Large intestine (tissue), 12 donors: ENCODE results near the gene C2CD4B. TPM values are rescaled to one million over a fixed set of nuclear protein-coding genes. Genes with fewer than 3 reads are reported as not detected.
A peak's percentile ranks its signal among the peaks of the same experiment; 100 is the strongest.

Source experiments
- DNase-seq, 2 donors: peaks; one replicate each; pipeline versions ENCODE4 v3.0.0 to v3.0.0-alpha.2; 2013
- H3K27ac ChIP-seq: one replicate; pipeline ENCODE4 v1.5.1; 2013; ENCODE audit warnings: low read length
- H3K27me3 ChIP-seq: 2 replicates; pipeline ENCODE4 v1.6.1; 2013; ENCODE audit warnings: low read length; ENCODE audit not compliant: control insufficient read depth, insufficient read depth
- H3K36me3 ChIP-seq: 2 replicates; pipeline ENCODE4 v1.6.1; 2013; ENCODE audit warnings: low read length; ENCODE audit not compliant: control insufficient read depth, insufficient read depth
- H3K4me1 ChIP-seq: one replicate; pipeline ENCODE4 v1.6.1; 2013; ENCODE audit warnings: low read length; ENCODE audit not compliant: control insufficient read depth, insufficient read depth
- H3K4me3 ChIP-seq: one replicate; pipeline ENCODE4 v1.5.1; 2013; ENCODE audit warnings: low read length
- H3K9me3 ChIP-seq: one replicate; pipeline ENCODE4 v1.6.1; 2013; ENCODE audit warnings: mild to moderate bottlenecking, low read depth, low read length, moderate library complexity; ENCODE audit not compliant: control insufficient read depth
- WGBS: methylation state at CpG from one replicate; pipeline ENCODE4 v1.1.5; 2013; ENCODE audit warnings: low lambda C conversion rate; ENCODE audit not compliant: insufficient coverage; 5-methylcytosine and 5-hydroxymethylcytosine counted together
- long read RNA-seq, 11 donors: transcript quantifications; one replicate each; lab custom pipeline, GENCODE V29; 2026
- polyA plus RNA-seq: library from polyadenylated mRNA; unstranded; fragments of 120-200 nt; gene quantifications from one replicate; pipeline ENCODE4 v1.2.1, GENCODE V29; 2013

The C2CD4B gene
- 2.4 TPM for polyA plus RNA-seq
- long read RNA-seq, donor 1, partial matches to known transcripts, result 0 of 1 reads
- long read RNA-seq, donor 1, other reads (novel, unspliced or antisense), result 0 of 1 reads
- long read RNA-seq, donor 2, result 0 reads
- long read RNA-seq, donor 3, result 0 reads
- long read RNA-seq, donor 4, result 0 reads
- long read RNA-seq, donor 5, result 0 reads
- long read RNA-seq, donor 6, result 0 reads
- long read RNA-seq, donor 7, partial matches to known transcripts, result 0 of 3 reads
- long read RNA-seq, donor 7, other reads (novel, unspliced or antisense), result 0 of 3 reads
- long read RNA-seq, donor 8, partial matches to known transcripts, result 0 of 2 reads
- long read RNA-seq, donor 8, other reads (novel, unspliced or antisense), result 0 of 2 reads
- long read RNA-seq, donor 9, partial matches to known transcripts, result 0 of 1 reads
- long read RNA-seq, donor 9, other reads (novel, unspliced or antisense), result 0 of 1 reads
- long read RNA-seq, donor 10, partial matches to known transcripts, result 0 of 2 reads
- long read RNA-seq, donor 10, other reads (novel, unspliced or antisense), result 0 of 2 reads
- long read RNA-seq, donor 11, partial matches to known transcripts, result 0 of 1 reads
- long read RNA-seq, donor 11, other reads (novel, unspliced or antisense), result 0 of 1 reads

GRCh38 chr15:62165104-62165792 is at the start of gene C2CD4B:
C2CD4B (minus strand) TSS chr15:62165285; CDS start chr15:62164984, 301 bp downstream.
- Histone ChIP-seq H3K27me3 (peaks cover 45% of the 10 kb centered on the region), H3K36me3 (no peaks in the 10 kb centered on the region), H3K27ac (no peak within 1 kb of the TSS), H3K9me3 (peaks cover 5% of the 10 kb centered on the region), H3K4me1 (peaks cover 3% of the 10 kb centered on the region), H3K4me3 (peak within 1 kb of the TSS; percentile 37)
- 90% methylated on average over 2 of the region's 34 CpGs for WGBS
- DNase-seq, result peak; percentile 32 to 64

- peaks cover 13% of the 10 kb centered on the region for H3K9me3 ChIP-seq
- H3K27me3 ChIP-seq, result no peaks in the 10 kb centered on the region
- no peaks in the 10 kb centered on the region for H3K36me3 ChIP-seq
- H3K4me3 ChIP-seq, result no peak overlapping the region
- H3K4me1 ChIP-seq, result peaks cover 6% of the 10 kb centered on the region
- DNase-seq, result no peak
- WGBS, result no CpG with 5 or more reads among the region's 4 CpGs
- no peak overlapping the region for H3K27ac ChIP-seq
These were observed 47.7 kb upstream of the C2CD4B start for GRCh38 chr15:62212741-62213140.

- H3K36me3 ChIP-seq, result no peaks in the 10 kb centered on the region
- H3K27me3 ChIP-seq, result no peaks in the 10 kb centered on the region
- no peak overlapping the region for H3K27ac ChIP-seq
- no peak for DNase-seq
- peaks cover 6% of the 10 kb centered on the region for H3K4me1 ChIP-seq
- H3K9me3 ChIP-seq, result peaks cover 12% of the 10 kb centered on the region
- no peak overlapping the region for H3K4me3 ChIP-seq
- WGBS, result no CpG with 5 or more reads among the region's 2 CpGs
These were observed 46.3 kb upstream of the C2CD4B start for GRCh38 chr15:62211348-62211747.

- DNase-seq, result peak in 1 of 2 donors; percentile 18
- WGBS, result no CpG with 5 or more reads among the region's 5 CpGs
- Histone ChIP-seq H3K27me3 (no peaks in the 10 kb centered on the region), H3K9me3 (peaks cover 12% of the 10 kb centered on the region), H3K27ac (peak overlapping the region; percentile 27), H3K4me1 (peaks cover 6% of the 10 kb centered on the region), H3K4me3 (no peak overlapping the region), H3K36me3 (no peaks in the 10 kb centered on the region)
These were observed 44.7 kb upstream of the C2CD4B start for GRCh38 chr15:62209821-62210220.

- H3K9me3 ChIP-seq, result peaks cover 12% of the 10 kb centered on the region
- H3K4me1 ChIP-seq, result peaks cover 6% of the 10 kb centered on the region
- H3K27ac ChIP-seq, result peak overlapping the region; percentile 27
- H3K36me3 ChIP-seq, result no peaks in the 10 kb centered on the region
- peak in 1 of 2 donors; percentile 13 for DNase-seq
- no peak overlapping the region for H3K4me3 ChIP-seq
- WGBS, result 83% methylated on average over 1 of the region's 1 CpG
- no peaks in the 10 kb centered on the region for H3K27me3 ChIP-seq
These were observed 44.2 kb upstream of the C2CD4B start for GRCh38 chr15:62209322-62209721.

GRCh38 chr15:62208884-62209283 is 43.8 kb upstream of the C2CD4B start:
- H3K4me3 ChIP-seq, result no peak overlapping the region
- no CpG with 5 or more reads among the region's 3 CpGs for WGBS
- peaks cover 6% of the 10 kb centered on the region for H3K4me1 ChIP-seq
- no peak for DNase-seq
- H3K27me3 ChIP-seq, result no peaks in the 10 kb centered on the region
- H3K9me3 ChIP-seq, result peaks cover 12% of the 10 kb centered on the region
- H3K27ac ChIP-seq, result peak overlapping the region; percentile 27
- no peaks in the 10 kb centered on the region for H3K36me3 ChIP-seq

GRCh38 chr15:62208367-62208766 is 43.3 kb upstream of the C2CD4B start:
- Histone ChIP-seq H3K9me3 (peaks cover 12% of the 10 kb centered on the region), H3K36me3 (no peaks in the 10 kb centered on the region), H3K27ac (no peak overlapping the region), H3K4me1 (peaks cover 6% of the 10 kb centered on the region), H3K4me3 (no peak overlapping the region), H3K27me3 (no peaks in the 10 kb centered on the region)
- WGBS, result no CpG with 5 or more reads among the region's 9 CpGs
- no peak for DNase-seq

GRCh38 chr15:62190675-62191074 is 25.6 kb upstream of the C2CD4B start:
- WGBS, result 71% methylated on average over 2 of the region's 2 CpGs
- no peaks in the 10 kb centered on the region for H3K36me3 ChIP-seq
- DNase-seq, result no peak
- H3K4me3 ChIP-seq, result no peak overlapping the region
- peaks cover 5% of the 10 kb centered on the region for H3K9me3 ChIP-seq
- no peak overlapping the region for H3K27ac ChIP-seq
- H3K27me3 ChIP-seq, result peaks cover 8% of the 10 kb centered on the region
- H3K4me1 ChIP-seq, result no peaks in the 10 kb centered on the region

- Histone ChIP-seq H3K4me1 (no peaks in the 10 kb centered on the region), H3K27ac (no peak overlapping the region), H3K9me3 (peaks cover 5% of the 10 kb centered on the region), H3K27me3 (peaks cover 8% of the 10 kb centered on the region), H3K4me3 (no peak overlapping the region), H3K36me3 (no peaks in the 10 kb centered on the region)
- DNase-seq, result no peak
- WGBS, result no CpG with 5 or more reads among the region's 2 CpGs
These were observed 25.2 kb upstream of the C2CD4B start for GRCh38 chr15:62190274-62190673.

GRCh38 chr15:62188744-62189143 is 23.7 kb upstream of the C2CD4B start:
- DNase-seq, result no peak
- peaks cover 8% of the 10 kb centered on the region for H3K27me3 ChIP-seq
- H3K27ac ChIP-seq, result no peak overlapping the region
- H3K9me3 ChIP-seq, result peaks cover 5% of the 10 kb centered on the region
- H3K4me1 ChIP-seq, result no peaks in the 10 kb centered on the region
- no peak overlapping the region for H3K4me3 ChIP-seq
- 100% methylated on average over 1 of the region's 5 CpGs for WGBS
- H3K36me3 ChIP-seq, result no peaks in the 10 kb centered on the region
